K562 (cell line): Measurements from ENCODE around the gene MTA1. TPM values are rescaled to one million over a fixed set of nuclear protein-coding genes. Genes with fewer than 3 reads are reported as not detected.

Experiments
- BMI1 ChIP-seq: fragments of 150-350 bp; IDR thresholded peaks from 2 replicates; pipeline ENCODE4 v1.6.1; 2014; ENCODE audit warnings: low read length
- CHD2 ChIP-seq: IDR thresholded peaks from 2 replicates; pipeline ENCODE4 v1.6.1; 2011; ENCODE audit warnings: low read depth, low read length
- ELF1 ChIP-seq: fragments of 200-800 bp; sonication (Bioruptor generic); IDR thresholded peaks from 2 replicates; pipeline ENCODE4 v1.6.1; 2016; ENCODE audit warnings: missing genetic modification characterization, missing compliant biosample characterization
- ETS1 ChIP-seq: conservative IDR thresholded peaks from 2 replicates; pipeline ENCODE4 v1.6.1; 2011; ENCODE audit warnings: low read depth, mild to moderate bottlenecking, low read length; ENCODE audit not compliant: control insufficient read depth
- FOXO4 ChIP-seq: fragments of 450-650 bp; formaldehyde crosslinking; IDR thresholded peaks from 2 replicates; pipeline ENCODE4 v1.4.0; 2020; ENCODE audit warnings: mild to moderate bottlenecking, moderate library complexity
- MAFK ChIP-seq: IDR thresholded peaks from 2 replicates; pipeline ENCODE4 v1.6.1; 2011; ENCODE audit warnings: low read length, improper control_type of control experiment
- MYBL2 ChIP-seq, 2 experiments: fragments of 450-650 bp in 1 of 2; sonication (generic) in 1 of 2; formaldehyde crosslinking in 1 of 2; IDR thresholded peaks; 2 replicates each; pipeline versions ENCODE4 v1.6.1 to v1.8.1; 2017 to 2022; ENCODE audit warnings: borderline replicate concordance in 1 of 2, inconsistent platforms in 1 of 2, low read depth in 1 of 2, mild to moderate bottlenecking in 1 of 2, missing genetic modification reagents in 1 of 2, moderate library complexity in 1 of 2
- SOX6 ChIP-seq: fragments of 450-650 bp; IDR thresholded peaks from 2 replicates; pipeline ENCODE4 v1.6.1; 2014; ENCODE audit warnings: mild to moderate bottlenecking
- SP1 ChIP-seq: sonication (generic); formaldehyde crosslinking; IDR thresholded peaks from 2 replicates; pipeline ENCODE4 v1.8.1; 2022; ENCODE audit warnings: mild to moderate bottlenecking, missing genetic modification reagents
- SRF ChIP-seq, 2 experiments: fragments of 250-450, 450-650 bp in 1 of 2; sonication (Bioruptor Pico) in 1 of 2; sonication (generic) in 1 of 2; formaldehyde crosslinking; IDR thresholded peaks; 2 replicates each; pipeline versions ENCODE4 v1.5.0 to v1.5.1; 2020 to 2022; ENCODE audit warnings: mild to moderate bottlenecking in 1 of 2, missing genetic modification reagents in 1 of 2
- TOE1 ChIP-seq, 2 experiments: fragments of 450-650 bp in 1 of 2; sonication (generic) in 1 of 2; formaldehyde crosslinking in 1 of 2; IDR thresholded peaks; 2 replicates each; pipeline versions ENCODE4 v1.7.1 to v1.8.0; 2016 to 2022; ENCODE audit warnings: borderline replicate concordance in 2 of 2, mild to moderate bottlenecking in 2 of 2, antibody characterized with exemption in 1 of 2, inconsistent platforms in 1 of 2, low read depth in 1 of 2, missing genetic modification reagents in 1 of 2, moderate library complexity in 1 of 2
- TSC22D4 ChIP-seq: fragments of 450-650 bp; IDR thresholded peaks from 2 replicates; pipeline ENCODE4 v1.6.1; 2016; ENCODE audit warnings: missing genetic modification characterization, missing biosample characterization, control low read depth
- U2AF2 ChIP-seq: fragments of 200-400 bp; formaldehyde crosslinking; optimal IDR thresholded peaks from 2 replicates; pipeline ENCODE3; 2017; ENCODE audit warnings: low read depth, mild to moderate bottlenecking, low read length
- ZKSCAN1 ChIP-seq: fragments of 150-350 bp; IDR thresholded peaks from 2 replicates; pipeline ENCODE4 v1.6.1; 2016; ENCODE audit warnings: low read depth, low read length
- ZMIZ1 ChIP-seq, 2 experiments: fragments of 150-350 bp in 1 of 2; IDR thresholded peaks; 2 replicates each; pipeline ENCODE4 v1.6.1; 2012 to 2016; ENCODE audit warnings: low read depth in 2 of 2, low read length in 2 of 2, mild to moderate bottlenecking in 1 of 2, moderate library complexity in 1 of 2
- ZNF174 ChIP-seq: fragments of 250-450 bp; sonication (Bioruptor Pico); IDR thresholded peaks from 2 replicates; pipeline ENCODE4 v1.4.0; 2020; ENCODE audit warnings: mild to moderate bottlenecking
- ZNF449 ChIP-seq: fragments of 250-450 bp; sonication (Bioruptor Pico); IDR thresholded peaks from 2 replicates; pipeline ENCODE4 v1.8.0; 2022; ENCODE audit warnings: moderate library complexity, mild to moderate bottlenecking, inconsistent platforms
- ZNF551 ChIP-seq: fragments of 250-450 bp; sonication (Bioruptor Pico); IDR thresholded peaks from 2 replicates; pipeline ENCODE4 v1.5.0; 2021; ENCODE audit warnings: mild to moderate bottlenecking, moderate library complexity
- polyA plus RNA-seq, 8 experiments: library from polyadenylated mRNA; depleted of rRNA in 4 of 8; stranded (reverse) in 5 of 8; unstranded in 3 of 8; fragments of >200 nt; fragmentation: Nextera tagmentation in 2 of 8; fragmentation: Illumina TruSeq in 1 of 8; extraction: Ambion mirVana in 2 of 8; extraction: Trizol in 1 of 8; gene quantifications; 2 replicates each; pipeline versions ENCODE4 v1.2.1 to v1.2.3, GENCODE V29; 2011 to 2014; ENCODE audit warnings: inconsistent platforms in 1 of 8, missing spikeins in 1 of 8
- total RNA-seq, 7 experiments: library from RNA; depleted of rRNA in 6 of 7; stranded (reverse); fragments of >200 nt in 6 of 7; fragmentation: Illumina TruSeq in 2 of 7; extraction: Trizol in 2 of 7; gene quantifications; 2 replicates each; pipeline versions ENCODE4 v1.2.1 to v1.2.3, GENCODE V29; 2011 to 2021; ENCODE audit warnings: low replicate concordance in 1 of 7

MTA1 gene
- total and polyA plus RNA-seq, 9 of the 15 experiments (the other 6 are each of a cell fraction or from before 2014, with no cell fraction given) = 0.13 to 118 (median 32.3) TPM

GRCh38 chr14:105398044-105398725 is 21.4 kb upstream of the MTA1 start, which contains the start of gene TEX22 (continued):
- TF ChIP-seq ZMIZ1 (IDR thresholded peaks at IDR 0.05; ENCODE audit: low read depth in 2 of 2, low read length in 2 of 2) = no peak
- no peak for TF ChIP-seq MAFK
- TF ChIP-seq ZNF551 (CRISPR knock-in tag) = no peak
- TF ChIP-seq ZNF174 (CRISPR knock-in tag) = no peak
- no peak for TF ChIP-seq U2AF2
- TF ChIP-seq TOE1 (IDR thresholded peaks at IDR 0.05; ENCODE audit: borderline replicate concordance) = no peak
- no peak for TF ChIP-seq TOE1 (CRISPR knock-in tag; IDR thresholded peaks at IDR 0.05; ENCODE audit: borderline replicate concordance, low read depth)
- TF ChIP-seq BMI1 = no peak
- no peak for TF ChIP-seq ZKSCAN1
- TF ChIP-seq MYBL2 (IDR thresholded peaks at IDR 0.05; ENCODE audit: low read depth) = no peak
- TF ChIP-seq MYBL2 (CRISPR knock-in tag; IDR thresholded peaks at IDR 0.05; ENCODE audit: borderline replicate concordance) = no peak
- peak; percentile 83 for TF ChIP-seq ELF1 (tag)
- peak; percentile 77 for TF ChIP-seq SOX6
- peak; percentile 52; the same call in 1 of the 2 replicates for TF ChIP-seq CHD2
- no peak for TF ChIP-seq TSC22D4 (tag)
- no peak for TF ChIP-seq ZNF449
- no peak for TF ChIP-seq FOXO4 (CRISPR knock-in tag)
- TF ChIP-seq ETS1 = no peak
- TF ChIP-seq SP1 (CRISPR knock-in tag) = peak; percentile 68; the same call in 1 of the 2 replicates
- no peak for TF ChIP-seq SRF (CRISPR knock-in tag; IDR thresholded peaks at IDR 0.05)
